Calu3 (cell line): ENCODE results near the gene MAGOH. TPM values are rescaled to one million over a fixed set of nuclear protein-coding genes. Genes with fewer than 3 reads are reported as not detected.
"Not testable (repeated sequence)": the region's sequence is repeated elsewhere in the genome, so short reads cannot be mapped to it uniquely, and the experiment has no call there.

Source experiments
- BruUV-seq: library from RNA; stranded (reverse); fragments of 400-500 nt; replicated peaks from 2 replicates; lab custom pipeline; 2021; lab: Mats Ljungman, UMichigan
- CTCF ChIA-PET: fragments of 300-600 bp; sonication (Branson Sonifier 250); formaldehyde crosslinking; loops from one replicate; lab custom pipeline; 2022; ENCODE audit warnings: antibody characterized with exemption; lab: Charles Lee
- DNase-seq: peaks from one replicate; pipeline ENCODE4 v3.0.0; 2022
- H3K27ac Mint-ChIP-seq: one replicate; pipeline ENCODE4 v1.8.0; 2022; ENCODE audit warnings: mixed read lengths; ENCODE audit not compliant: unreplicated experiment
- H3K27me3 Mint-ChIP-seq: one replicate; pipeline ENCODE4 v1.8.0; 2022; ENCODE audit warnings: mixed read lengths; ENCODE audit not compliant: unreplicated experiment
- H3K36me3 Mint-ChIP-seq: one replicate; pipeline ENCODE4 v1.8.0; 2022; ENCODE audit warnings: mild to moderate bottlenecking, moderate library complexity, mixed read lengths; ENCODE audit not compliant: insufficient read depth, unreplicated experiment
- H3K4me1 Mint-ChIP-seq: one replicate; pipeline ENCODE4 v1.8.0; 2022; ENCODE audit warnings: mild to moderate bottlenecking, low read depth, mixed read lengths; ENCODE audit not compliant: unreplicated experiment
- H3K4me3 Mint-ChIP-seq: one replicate; pipeline ENCODE4 v1.8.0; 2022; ENCODE audit warnings: mild to moderate bottlenecking, low read depth, moderate library complexity, mixed read lengths; ENCODE audit not compliant: unreplicated experiment
- H3K9me3 Mint-ChIP-seq: one replicate; pipeline ENCODE4 v1.8.0; 2022; ENCODE audit warnings: low read depth, mixed read lengths; ENCODE audit not compliant: unreplicated experiment
- CTCF ChIP-seq: fragments of 200-600 bp; IDR thresholded peaks from one replicate; pipeline ENCODE4 v1.8.0; 2022; ENCODE audit warnings: antibody characterized with exemption; ENCODE audit not compliant: unreplicated experiment
- intact Hi-C: fragments of 100-400 bp; cut with micrococcal nuclease; formaldehyde crosslinking; loops from one replicate; pipeline ENCODE4 v1.10.0; 2022; ENCODE audit not compliant: unreplicated experiment
- total RNA-seq: library from RNA; stranded (reverse); gene quantifications from 2 replicates; pipeline ENCODE4 v1.2.3, GENCODE V29; 2022

The MAGOH gene
- total RNA-seq, 1 experiment from 2014 or later = 70.2 TPM

- Mint-ChIP-seq H3K27me3 (no peaks in the 10 kb centered on the region), H3K27ac (no peak overlapping the region), H3K4me3 (no peak overlapping the region), H3K9me3 (no peaks in the 10 kb centered on the region), H3K4me1 (no peaks in the 10 kb centered on the region), H3K36me3 (peaks cover 31% of the 10 kb centered on the region)
- DNase-seq = no peak
- no TSS peak for BruUV-seq
- no peak for TF ChIP-seq CTCF
- CTCF ChIA-PET = no interaction called here
- intact Hi-C loops = no loop called here
These were observed 46.1 kb upstream of the MAGOH start for GRCh38 chr1:53284224-53285020.

DNA sequence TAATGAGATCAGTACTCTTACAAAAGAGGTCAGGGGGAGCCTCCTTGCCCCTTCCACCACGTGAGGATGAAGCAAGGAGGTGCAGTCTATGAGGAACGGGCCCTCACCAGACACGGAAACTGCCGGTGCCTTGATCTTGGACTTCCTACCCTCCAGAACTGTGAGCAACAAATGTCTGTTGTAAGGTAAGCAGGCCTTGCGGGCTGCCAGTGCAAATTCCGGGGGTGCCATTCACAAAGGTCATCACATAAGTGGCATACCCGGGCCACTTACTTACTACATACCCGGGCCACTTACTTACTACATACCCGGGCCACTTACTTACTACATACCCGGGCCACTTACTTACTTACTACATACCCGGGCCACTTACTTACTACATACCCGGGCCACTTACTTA is 44.8 kb upstream of the MAGOH start:
- BruUV-seq, intact Hi-C loops, H3K9me3 Mint-ChIP-seq, H3K27ac Mint-ChIP-seq, H3K27me3 Mint-ChIP-seq, DNase-seq, H3K4me3 Mint-ChIP-seq, CTCF ChIA-PET, H3K4me1 Mint-ChIP-seq: not testable (repeated sequence)
- peaks cover 29% of the 10 kb centered on the region for H3K36me3 Mint-ChIP-seq

GRCh38 chr1:53281133-53281532 is 42.8 kb upstream of the MAGOH start:
- Mint-ChIP-seq H3K4me1 (no peaks in the 10 kb centered on the region), H3K4me3 (no peak overlapping the region), H3K27ac (no peak overlapping the region), H3K9me3 (no peaks in the 10 kb centered on the region), H3K36me3 (peaks cover 25% of the 10 kb centered on the region), H3K27me3 (no peaks in the 10 kb centered on the region)
- DNase-seq = no peak
- intact Hi-C loops = no loop called here
- BruUV-seq = no TSS peak
- CTCF ChIA-PET = no interaction called here
- TF ChIP-seq CTCF = no peak

- BruUV-seq = no TSS peak
- H3K27ac Mint-ChIP-seq = no peak overlapping the region
These were observed 42.2 kb upstream of the MAGOH start for GRCh38 chr1:53280496-53280895.

More at GRCh38 chr1:53280496-53280895, 42.2 kb upstream of the MAGOH start:
- CTCF ChIA-PET = interaction anchor here (0.7 kb wide), 1 partner anchor 9 kb away, joined by 3 read pairs; no protein-coding TSS in a partner anchor
- no peak for TF ChIP-seq CTCF
- H3K36me3 Mint-ChIP-seq = peaks cover 25% of the 10 kb centered on the region
- no peak overlapping the region for H3K4me3 Mint-ChIP-seq
- H3K4me1 Mint-ChIP-seq = no peaks in the 10 kb centered on the region
- no peak for DNase-seq
- intact Hi-C loops = no loop called here
- no peaks in the 10 kb centered on the region for H3K9me3 Mint-ChIP-seq
- no peaks in the 10 kb centered on the region for H3K27me3 Mint-ChIP-seq
